GM21423 (cell line): Measurements from ENCODE around the gene ANKRD13A.
"Not testable (repeated sequence)": the region's sequence is repeated elsewhere in the genome, so short reads cannot be mapped to it uniquely, and the experiment has no call there.

Experiments
- ATAC-seq: cut with Tn5 transposase; IDR thresholded peaks from one replicate; pipeline ENCODE4 v1.9.1; 2021; ENCODE audit warnings: mild to moderate bottlenecking, moderate library complexity; ENCODE audit not compliant: unreplicated experiment

Gene ANKRD13A

DNA sequence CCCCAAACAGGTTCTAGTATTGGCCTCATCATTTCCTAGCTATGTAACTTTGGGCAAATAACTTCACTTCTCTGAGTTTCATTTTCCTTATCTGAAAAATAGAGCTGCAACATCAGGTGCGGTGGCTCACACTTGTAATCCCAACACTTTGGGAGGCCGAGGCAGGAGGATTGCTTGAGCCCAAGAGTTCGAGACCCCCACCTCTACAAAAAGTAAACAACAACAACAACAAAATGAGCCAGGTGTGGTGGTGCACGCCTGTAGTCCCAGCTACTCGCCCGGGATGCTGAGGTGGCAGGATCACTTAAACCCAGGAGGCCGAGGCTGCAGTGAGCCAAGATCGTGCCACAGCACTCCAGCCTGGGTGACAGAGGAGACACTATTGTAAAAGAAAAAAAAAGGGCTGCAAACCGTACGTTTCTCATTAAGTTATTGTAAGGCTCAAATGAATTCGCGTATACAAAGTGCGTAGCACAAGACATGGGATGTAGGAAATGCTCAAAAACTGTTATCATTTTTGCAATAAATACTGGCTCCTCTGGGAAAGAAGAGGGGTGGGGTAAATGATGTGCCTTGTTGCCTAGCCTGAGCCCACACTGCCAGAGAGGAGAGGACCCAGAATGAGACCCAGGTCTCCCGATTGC lies 48.2 kb downstream of the ANKRD13A start:
- ATAC-seq: no peak

- ATAC-seq: peak; percentile 100
Measured at GRCh38 chr12:110048242-110049027, 49.2 kb downstream of the ANKRD13A start, which contains the start of gene C12orf76. Gene C12orf76, minus strand, starts transcription at chr12:110048522. Its CDS starts 27 bp downstream, at chr12:110048495.

DNA sequence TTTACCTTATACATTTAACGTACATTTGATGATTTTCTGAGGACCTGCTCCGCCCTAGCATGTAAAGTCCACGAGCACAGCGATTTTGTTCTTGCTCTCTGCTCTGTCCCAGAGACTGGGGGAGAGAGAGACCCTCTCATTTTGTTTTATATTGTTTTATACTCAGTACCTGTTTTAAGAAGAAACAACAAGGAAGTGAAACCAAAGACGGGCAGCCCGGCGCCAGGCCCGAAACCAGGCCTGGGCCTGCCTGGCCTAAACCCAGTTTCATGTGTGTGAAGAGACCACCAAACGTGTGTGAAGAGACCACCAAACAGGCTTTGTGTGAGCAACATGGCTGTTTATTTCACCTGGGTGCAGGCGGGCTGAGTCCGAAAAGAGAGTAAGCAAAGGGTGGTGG lies 49.8 kb downstream of the ANKRD13A start:
- not testable (repeated sequence) for ATAC-seq

DNA sequence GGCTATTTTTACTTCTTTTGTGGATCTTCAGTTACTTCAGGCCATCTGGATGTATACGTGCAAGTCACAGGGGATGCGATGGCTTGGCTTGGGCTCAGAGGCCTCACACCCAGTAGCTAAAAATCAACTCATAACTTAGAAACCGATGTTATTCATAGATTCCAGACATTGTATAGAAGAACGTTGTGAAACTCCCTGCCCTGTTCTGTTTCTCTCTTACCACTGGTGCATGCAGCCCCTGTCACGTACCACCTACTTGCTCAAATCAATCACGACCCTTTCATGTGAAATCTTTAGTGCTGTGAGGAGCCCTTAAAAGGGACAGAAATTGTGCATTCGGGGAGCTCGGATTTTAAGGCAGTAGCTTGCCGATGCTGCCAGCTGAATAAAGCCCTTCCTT lies 50.4 kb downstream of the ANKRD13A start:
- not testable (repeated sequence) for ATAC-seq

- ATAC-seq: no peak
Measured at GRCh38 chr12:110050927-110051326, 51.7 kb downstream of the ANKRD13A start.

DNA sequence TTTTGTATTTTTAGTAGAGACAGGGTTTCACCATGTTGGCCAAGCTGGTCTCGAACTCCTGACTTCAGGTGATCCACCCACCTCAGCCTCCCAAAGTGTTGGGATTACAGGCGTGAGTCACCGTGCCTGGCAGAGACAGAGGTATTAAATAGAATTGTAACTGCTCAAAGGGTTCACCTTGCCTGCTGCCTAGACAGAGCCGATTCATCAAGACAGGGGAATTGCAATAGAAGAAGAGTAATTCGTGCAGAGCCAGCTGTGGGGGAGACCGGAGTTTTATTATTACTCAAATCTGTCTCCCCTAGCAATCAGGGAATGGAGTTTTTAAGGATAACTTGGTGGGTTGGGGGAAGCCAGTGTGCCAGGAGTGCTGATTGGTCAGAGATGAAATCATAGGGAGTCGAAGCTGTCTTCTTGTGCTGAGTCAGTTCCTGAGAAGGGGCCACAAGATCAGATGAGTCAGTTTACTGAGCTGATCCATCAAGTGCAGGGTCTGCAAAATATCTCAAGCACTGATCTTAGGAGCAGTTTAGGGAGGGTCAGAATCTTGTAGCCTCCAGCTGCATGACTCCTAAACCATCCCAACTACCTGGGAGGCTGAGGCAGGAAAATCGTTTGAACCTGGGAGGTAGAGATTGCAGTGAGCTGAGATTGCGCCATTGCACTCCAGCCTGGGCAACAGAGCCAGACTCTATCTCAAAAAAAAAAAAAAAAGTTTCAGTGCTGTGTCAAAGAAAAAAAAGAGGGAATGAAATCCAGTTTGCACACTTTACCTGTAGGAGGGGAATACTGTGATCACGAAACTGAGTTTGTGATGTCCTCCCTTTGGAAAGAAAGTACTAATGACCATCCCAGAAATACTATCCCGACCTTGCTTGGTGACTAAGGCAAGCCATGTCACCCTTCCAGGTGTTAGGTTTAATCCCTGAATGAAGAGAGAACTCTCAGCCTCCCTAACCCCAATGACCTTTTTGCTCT lies 56.4 kb downstream of the ANKRD13A start:
- ATAC-seq: not testable (repeated sequence)

DNA sequence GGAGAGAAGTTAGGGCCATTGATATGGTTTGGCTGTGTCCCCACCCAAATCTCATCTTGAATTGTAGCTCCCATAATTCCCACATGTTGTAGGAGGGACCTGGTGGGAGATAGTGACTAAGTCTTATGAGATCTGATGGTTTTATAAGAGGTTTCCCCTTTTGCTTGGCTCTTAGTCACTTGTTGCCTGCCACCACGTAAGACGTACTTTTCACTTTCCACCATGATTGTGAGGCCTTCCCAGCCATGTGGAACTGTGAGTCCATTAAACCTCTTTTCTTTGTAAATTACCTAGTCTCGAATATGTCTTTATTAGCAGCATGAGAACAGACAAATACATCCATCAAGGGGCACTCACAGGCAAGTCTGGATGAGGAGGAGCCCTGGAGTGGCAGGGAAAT lies 57.4 kb downstream of the ANKRD13A start:
- ATAC-seq: not testable (repeated sequence)

DNA sequence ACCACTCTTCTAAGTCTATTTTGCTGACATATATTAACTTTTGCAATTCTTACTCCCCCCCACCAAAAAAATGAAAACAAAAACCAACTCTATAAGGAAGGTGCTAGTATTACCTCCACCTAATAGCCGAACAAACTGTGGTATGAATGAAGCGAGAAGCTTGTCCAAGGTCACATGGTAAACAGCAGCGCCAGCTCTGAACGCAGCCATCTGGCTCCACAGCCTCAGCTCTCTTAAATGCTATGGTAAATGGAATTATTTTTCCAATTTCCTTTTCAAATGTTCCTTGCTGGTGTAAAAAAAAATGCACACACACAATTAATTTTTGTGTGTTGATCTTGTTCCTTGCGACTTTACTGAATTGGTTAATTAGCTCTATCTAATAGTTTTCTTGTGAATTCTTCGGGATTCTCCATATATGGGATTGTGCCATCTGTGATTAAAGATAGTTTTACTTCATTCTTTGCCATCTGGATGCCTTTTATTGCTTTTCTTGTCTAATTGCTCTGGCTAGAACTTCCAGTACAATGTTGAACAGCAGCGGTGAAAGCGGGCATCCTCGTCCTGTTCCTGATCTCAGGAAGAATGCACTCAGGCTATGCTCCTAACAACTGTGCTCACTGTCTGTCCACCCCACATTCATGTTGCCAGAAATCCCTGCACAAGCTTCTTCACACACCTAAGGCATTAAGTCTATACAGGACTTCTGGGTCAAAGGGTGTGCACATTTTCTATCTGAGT lies 59.8 kb downstream of the ANKRD13A start:
- ATAC-seq: no peak

DNA sequence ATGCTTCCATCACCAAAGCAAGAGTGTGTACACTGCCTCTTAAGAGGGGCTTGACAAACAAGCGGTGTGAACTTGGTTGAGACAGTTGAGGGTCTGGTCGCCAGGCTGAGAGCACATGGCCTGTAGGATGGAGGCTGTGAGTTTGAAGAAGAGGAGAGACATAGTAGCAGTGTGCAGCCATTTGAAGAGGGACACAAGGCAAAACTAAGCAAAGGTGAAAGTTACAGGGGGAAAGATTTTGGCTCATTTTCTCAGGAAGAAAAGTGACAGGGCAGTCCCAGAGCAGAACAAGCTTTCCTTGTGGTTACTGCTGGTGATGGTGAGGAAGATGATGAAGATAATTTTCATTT lies 60.4 kb downstream of the ANKRD13A start:
- no peak for ATAC-seq

DNA sequence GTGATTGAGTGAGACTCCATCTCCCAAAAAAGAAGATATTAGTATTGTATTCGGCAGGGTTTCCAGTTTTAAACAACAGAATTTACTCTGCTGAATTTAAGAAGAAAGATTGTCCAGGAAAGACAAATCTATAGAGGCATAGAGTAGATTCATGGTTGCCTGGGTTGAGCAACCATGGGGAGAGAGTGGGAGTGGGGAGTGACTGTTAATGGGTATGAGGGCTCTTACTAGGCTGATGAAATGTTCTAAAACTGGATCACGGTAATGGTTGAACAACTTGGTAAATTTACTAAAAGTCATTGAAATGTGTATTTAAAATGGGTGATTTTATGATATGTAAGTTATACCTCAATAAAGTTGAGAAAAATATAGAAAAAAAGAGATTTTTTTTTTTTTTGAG lies 63.0 kb downstream of the ANKRD13A start:
- ATAC-seq: no peak

DNA sequence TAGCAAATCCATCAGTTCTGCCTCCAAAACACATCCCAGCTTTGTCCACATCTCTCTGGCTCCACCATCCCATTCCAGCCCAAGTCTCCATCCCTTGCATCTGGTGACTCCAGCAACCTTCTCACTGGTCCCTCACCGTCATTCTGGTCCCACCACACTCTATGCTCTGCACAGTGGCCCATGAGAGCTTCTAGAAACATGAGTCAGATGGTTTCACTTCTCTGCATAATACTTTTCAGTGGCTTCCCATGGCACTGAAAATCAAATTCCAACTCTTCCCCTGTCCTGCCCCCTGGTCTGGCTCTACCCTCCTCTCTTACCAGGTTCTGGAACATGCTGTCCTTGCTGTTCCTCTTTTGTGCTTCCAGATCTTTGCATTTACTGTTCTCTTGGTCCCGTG lies 66.3 kb downstream of the ANKRD13A start:
- no peak for ATAC-seq

DNA sequence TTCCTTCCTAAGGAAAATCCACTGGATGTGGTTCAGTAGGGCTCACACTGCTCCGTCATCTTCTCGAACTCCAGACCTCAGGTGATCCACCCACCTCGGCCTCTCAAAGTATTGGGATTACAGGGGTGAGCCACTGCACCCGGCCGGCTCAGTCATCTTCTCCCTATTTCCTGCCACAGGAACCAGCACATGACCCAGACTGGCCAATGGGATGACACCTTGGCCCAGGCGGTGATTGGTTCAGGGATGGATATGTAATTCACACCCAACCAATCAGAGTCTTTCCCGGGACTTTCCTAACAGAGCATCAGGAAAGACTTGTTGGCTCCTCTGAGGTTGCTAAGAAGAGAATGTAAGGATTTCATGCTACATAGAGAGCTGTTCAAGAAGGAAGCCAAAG lies 68.3 kb downstream of the ANKRD13A start:
- ATAC-seq: no peak

- not testable (repeated sequence) for ATAC-seq
Measured at GRCh38 chr12:110068115-110068514, 68.9 kb downstream of the ANKRD13A start.

- no peak for ATAC-seq
Measured at GRCh38 chr12:110068654-110069053, 69.4 kb downstream of the ANKRD13A start.

DNA sequence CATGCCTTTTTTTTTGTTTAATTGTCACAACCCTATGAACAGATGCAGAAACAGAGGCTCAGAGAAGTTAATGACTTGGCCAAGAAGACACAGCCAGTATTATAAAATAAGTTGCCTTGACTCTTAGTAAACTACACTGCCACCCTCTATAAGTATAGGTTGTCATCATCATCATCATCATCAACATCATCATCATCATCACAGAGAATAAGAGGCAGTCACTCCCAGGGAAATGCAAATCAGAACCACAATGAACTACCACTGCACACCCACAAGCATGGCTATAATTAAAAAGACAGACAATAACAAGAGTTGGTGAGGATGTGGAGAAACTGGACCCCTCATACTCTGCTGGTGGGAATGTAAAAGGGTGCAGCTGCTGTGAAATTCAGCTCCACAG lies 72.3 kb downstream of the ANKRD13A start:
- ATAC-seq: no peak

- ATAC-seq: no peak
Measured at GRCh38 chr12:110071967-110072366, 72.7 kb downstream of the ANKRD13A start.

DNA sequence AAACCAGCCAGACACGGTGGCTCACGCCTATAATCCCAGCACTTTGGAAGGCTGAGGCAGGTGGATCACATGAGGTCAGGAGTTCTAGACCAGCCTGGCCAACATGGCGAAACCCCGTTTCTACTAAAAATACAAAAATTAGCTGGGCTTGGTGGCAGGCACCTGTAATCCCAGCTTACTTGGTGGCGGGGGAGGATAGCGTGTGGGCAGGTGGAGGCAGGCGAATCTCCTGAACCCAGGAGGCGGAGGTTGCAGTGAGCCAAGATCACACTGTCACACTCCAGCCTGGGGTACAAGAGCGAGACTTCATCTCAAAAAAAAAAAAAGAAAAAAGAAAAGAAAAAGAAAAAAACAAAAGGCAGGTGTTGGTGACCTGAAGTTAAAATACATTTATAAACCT lies 73.4 kb downstream of the ANKRD13A start:
- ATAC-seq: not testable (repeated sequence)

GRCh38 chr12:110073049-110073831 lies 74.0 kb downstream of the ANKRD13A start:
- no peak for ATAC-seq

DNA sequence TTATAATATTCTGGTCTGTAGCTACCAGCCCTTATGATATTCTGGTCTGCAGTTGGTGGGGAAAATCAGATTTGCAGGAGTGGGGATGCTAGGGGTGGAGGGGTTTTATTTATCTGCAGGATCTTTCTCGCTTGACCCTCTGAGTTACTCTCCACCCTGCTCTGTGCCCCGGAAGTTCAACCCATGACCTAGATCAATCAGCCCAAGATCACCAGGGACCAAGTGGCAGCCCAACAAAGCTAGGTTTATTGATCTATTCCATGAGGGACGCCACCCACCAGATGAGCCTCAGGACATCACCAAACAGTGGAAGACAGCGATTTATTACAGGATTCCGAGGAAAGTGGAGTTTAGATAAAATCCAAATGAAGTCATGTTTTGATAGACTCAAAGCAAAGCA lies 74.9 kb downstream of the ANKRD13A start:
- ATAC-seq: no peak

DNA sequence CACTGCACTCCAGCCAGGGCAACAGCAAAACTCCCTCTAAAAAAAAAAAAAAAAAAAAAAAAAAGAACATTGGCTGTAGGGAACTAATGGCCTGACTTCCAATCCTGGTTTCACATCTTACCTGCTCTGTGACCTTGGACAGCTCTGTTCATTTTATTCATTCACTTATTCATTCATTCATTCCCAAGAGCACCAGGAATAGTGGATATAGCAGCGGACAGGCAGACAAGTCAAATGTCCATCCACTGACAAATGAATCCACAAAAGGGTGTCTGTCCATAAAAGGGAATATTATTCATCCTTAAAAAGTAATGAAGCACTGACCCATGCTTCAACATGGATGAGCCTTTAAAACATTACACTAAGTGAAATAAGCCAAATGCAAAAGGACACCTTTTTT lies 76.7 kb downstream of the ANKRD13A start:
- no peak for ATAC-seq
